Right renal pelvis (tissue), 4 donors: ENCODE data around the gene JAK1. TPM values are rescaled to one million over a fixed set of nuclear protein-coding genes. Genes with fewer than 3 reads are reported as not detected.
A peak's percentile ranks its signal among the peaks of the same experiment; 100 is the strongest.
"Not testable (repeated sequence)": the region's sequence is repeated elsewhere in the genome, so short reads cannot be mapped to it uniquely, and the experiment has no call there.

Experiments
- DNase-seq, 4 donors: peaks; one replicate each; pipeline ENCODE4 v3.0.0-alpha.2; 2013; ENCODE audit warnings: low read depth in 4 of 4, low spot score in 3 of 4, missing footprints in 1 of 4
- polyA plus RNA-seq, 4 donors: library from polyadenylated mRNA; unstranded; fragments of 120-200 nt; gene quantifications; one replicate each; pipeline ENCODE4 v1.2.1, GENCODE V29; 2013; ENCODE audit not compliant: insufficient read length in 4 of 4

Gene JAK1
- polyA plus RNA-seq, 4 donors, result 95.2 to 118 (median 113) TPM

DNA sequence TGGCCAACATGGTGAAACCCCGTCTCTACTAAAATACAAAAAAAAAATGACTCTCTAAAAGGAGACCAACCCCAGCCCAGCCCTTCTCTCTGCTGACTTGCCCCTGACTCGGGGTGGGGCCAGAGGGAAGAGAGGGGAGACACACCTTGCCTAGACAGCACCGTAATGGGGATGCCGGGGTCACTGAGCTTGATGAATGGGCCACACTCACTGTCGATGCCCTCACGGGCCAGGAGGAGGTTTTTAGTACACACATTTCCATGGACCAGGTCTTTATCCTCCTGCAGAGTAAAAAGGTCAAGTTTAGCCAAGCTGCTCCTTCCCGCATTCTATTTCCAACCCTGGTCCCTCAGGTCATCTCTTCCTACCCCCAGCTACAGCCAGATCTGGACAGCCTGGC is 121.7 kb downstream of the JAK1 start:
- DNase-seq, result no peak

DNA sequence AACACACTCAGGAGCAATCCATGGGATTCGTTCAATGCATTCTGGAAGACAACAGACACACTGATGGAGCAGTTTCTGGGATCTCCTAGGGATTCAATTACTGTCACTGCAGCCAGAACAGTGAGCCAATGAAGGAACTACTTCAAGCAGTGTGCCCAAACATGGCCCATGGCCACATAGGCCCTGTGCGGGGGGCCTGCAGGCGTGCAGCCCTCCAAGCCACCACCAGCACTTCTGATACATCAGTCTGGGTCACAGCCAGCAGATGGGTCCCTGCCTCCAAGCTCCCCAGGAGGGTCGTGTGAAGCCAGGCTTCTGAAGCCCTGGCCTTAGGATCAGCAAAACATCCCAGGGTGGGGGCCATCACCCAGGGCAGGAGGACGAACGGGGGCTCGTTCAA is 122.2 kb downstream of the JAK1 start:
- DNase-seq, result no peak

DNA sequence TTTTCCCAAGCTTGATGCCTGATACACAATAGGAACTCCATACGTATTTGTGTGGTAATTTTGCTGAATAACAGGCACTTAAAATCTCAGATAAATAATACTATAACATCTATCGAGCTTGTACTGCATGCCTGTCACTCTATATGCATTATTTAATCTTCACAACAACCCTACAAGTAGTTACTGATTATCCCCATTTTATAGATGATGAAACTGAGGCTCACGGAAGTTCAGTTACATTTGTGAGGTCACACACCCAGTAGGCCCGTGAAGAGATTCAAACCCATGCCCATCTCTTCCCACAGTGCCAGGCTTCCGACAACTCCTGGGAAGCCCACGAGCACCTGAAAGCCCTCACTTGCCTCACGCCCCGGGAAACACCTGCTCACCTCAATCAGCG is 122.7 kb downstream of the JAK1 start:
- no peak for DNase-seq

DNA sequence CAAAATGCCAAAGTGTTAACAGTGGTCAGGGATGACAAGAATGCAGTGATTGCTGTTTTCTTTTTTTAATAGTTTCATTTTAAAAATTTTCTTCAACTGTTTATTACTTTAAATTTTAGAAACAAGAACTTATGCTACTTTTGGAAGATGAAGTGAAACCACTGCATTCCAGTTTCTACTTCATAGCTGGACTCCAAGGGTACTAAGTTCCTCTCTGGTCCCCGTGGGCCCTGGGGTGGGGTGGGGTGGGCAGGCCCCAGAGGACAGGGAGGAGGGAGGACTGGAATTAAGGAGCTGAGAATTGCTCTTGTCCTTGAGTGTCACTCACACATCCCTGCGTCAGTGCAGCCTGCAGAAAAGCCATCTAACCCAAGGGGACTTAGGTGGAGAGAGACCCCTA is 124.1 kb downstream of the JAK1 start:
- DNase-seq, result no peak

DNA sequence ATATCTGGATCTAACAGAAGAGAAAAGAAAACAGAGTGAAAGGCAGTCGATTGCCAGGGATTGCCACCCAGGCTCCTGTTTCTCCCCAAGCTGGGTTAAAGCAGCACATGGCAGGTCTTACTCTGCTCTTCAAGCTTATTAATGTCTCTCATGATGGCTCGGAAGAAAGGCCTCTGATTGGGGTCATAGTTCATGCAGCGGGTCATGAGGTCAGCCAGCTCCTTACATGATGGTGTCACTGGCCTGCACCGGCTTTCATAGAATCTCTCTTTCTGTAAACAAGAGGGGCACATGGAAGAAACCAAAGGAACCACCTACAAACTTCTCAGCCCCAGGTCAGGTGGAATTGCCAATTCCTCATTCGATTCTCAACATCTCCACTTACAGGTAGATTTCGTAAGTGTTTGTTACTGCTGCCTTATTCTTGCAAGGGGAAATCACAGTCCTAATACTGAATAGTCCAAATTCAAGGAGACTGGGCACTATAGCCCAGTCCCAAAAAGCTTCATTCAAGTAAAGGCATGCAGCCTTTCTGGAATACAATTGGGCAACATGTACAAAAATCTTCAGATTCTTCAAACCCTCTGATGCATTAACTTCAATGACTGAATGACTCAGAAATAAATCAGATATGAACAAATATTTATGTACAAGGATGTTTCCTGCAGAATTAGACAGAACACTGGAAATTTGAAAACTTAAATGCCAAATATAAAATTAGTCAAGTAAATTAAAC is 124.9 kb downstream of the JAK1 start:
- DNase-seq, result no peak

DNA sequence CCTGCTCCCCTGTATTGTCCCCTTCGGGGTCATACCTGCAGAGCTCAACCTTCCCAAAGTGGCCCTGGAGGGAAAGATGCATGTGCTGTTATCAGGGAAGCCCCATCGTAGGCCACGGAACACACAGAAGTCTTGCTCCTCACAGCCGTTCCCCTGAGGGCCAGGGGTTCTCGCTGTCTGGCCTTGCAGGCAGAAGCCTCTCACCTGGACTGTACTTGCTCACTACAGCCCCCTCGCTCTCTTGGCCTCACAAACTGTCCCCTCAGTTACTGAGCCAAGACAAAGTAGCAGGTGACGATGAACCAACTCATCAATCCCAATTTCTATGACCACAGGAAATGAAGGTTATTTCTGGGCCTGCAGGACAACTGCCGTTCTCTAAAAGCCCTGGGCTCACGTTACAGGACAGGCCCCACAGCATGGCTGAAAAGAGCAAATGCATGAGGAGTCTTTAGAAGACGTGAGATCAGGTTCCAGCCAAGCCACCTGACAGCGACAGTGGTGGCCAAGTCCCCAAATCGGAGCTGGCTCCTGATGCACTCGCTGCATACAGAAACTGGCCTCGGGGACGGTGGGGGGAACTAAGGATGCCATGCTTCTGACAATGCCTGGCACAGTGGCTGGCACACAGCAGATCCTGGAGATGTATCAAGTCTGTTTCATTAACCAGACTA is 126.5 kb downstream of the JAK1 start:
- no peak for DNase-seq

DNA sequence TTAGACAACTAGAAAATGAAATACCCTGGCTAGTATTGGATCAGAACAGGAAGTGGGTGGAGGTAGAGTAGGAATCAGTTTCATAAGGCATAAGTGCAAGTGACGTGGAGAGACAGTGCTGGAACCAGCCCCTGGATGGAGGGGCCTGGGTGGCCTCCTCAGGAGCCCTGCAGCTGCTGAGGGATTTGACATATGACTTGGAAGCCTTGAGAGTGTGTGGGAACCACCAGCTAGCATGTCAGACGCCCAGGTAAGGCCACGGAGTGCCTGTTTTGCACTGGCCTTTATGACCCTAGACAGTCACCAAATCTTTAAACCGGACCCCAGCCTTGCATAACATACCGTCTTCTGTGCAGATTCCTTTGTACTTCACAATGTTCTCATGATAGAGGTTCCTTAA is 127.1 kb downstream of the JAK1 start:
- no peak for DNase-seq

DNA sequence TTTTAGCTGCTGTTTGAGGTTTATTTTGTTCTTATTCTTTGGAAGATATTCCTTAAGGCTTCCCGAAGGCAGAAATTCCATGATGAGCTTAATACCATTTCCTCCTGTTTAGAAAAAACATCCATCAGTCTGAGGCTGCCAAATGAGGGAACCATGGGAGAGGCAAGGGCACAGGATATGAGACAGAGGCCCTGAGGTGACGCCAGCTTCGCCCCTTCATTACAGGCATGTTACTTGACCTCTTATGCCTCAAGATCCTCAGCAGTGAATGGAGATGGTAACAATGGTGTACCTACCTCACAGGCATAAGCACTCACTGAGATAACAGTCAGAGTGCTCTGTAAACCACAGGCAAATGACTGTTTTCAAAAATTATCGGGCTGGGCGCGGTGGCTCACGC is 127.9 kb downstream of the JAK1 start:
- no peak for DNase-seq

DNA sequence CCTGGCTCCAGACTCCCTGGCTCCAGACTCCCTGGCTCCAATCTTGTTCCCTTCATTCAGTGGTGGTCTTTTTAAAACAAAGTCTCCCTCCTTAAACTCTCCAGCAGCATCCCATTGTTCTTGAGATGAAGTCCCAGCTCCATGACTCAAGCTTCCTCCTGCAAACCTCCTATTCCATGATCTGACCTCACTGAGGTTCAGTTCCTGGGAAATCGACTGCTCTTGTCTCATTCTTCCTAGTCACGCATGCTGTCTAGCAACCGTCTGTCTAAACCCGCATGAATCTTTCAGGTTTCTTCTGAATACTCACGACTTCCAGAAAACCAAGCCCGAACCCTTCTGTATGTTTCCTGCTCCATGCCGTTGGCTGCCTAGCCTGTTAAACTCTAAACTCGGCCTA is 129.5 kb downstream of the JAK1 start:
- DNase-seq, result no peak

DNA sequence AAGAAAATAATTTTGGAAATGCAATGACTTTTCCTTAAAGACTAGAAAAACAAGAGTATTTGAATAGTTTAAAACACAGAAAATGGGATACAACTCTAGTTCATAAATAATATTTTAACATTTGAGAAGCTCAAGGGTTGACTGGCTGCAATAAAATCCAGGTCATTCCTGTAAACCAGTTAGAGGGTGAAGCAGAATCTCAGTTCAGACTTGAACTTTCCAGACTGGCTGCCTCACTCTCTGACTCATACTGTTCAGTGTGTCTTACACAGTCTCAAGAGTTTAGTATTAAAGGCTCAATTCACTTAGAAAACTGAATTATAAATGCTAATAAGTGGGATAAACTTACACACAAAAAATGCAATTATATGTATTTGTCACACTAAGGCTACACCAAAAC is 131.6 kb downstream of the JAK1 start:
- no peak for DNase-seq

DNA sequence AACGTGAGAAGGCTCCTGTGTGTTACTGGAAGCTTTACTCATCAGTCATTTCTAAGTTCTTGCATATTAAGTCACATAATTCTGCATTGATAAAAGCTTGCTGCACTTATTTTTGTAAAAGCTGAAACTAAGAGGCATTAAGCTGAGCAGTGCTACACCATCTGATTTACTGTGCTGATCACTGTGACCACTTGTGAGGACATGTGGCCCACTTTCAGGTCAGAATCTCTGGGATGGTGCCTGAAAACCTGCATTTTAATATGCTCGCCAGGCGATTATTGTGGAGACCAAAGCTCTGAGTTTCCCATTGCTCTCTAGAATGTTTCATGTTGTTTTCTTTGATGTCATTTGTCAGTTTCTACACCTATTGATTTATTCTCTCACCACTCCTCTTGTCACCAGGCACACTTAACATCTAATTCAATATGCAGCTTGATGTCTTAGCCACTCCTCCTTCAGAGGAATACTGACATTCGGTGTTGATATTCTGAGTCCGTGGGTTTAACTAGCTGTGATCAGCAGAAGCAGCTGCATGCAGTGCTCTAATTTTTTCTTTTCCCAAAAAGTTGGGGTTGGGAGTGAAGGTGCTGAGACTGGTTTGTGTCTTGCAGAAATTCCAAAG is 136.2 kb downstream of the JAK1 start:
- no peak for DNase-seq

DNA sequence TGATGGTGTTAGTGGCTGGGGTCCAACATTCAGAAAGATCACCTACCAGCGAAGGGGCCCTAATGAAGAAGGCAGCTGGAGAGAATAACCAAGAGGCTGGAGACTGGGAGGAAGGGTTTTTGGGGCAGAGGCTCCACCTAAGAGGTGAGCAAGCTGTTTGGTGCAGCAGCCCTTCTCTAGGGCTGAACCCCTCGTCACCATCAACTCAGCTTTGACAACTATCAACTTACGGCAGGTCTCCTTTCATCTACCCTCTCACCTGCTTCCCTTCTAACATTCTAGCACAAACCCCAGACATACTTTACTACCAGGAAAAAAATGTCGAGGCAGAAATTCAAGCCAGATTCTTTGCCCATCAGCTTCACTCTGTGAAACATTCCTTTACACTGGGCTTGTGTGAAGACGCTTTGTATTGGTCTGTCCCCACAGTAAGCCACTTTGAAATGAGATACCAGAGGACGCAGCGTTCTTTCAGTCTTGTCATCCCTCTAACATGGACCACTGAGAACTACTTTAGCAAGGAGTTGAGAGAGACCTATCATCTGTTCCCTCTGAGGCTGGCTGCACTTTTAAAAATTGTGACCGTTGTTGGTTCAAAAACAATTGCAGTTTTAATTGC is 136.8 kb downstream of the JAK1 start:
- no peak for DNase-seq

DNA sequence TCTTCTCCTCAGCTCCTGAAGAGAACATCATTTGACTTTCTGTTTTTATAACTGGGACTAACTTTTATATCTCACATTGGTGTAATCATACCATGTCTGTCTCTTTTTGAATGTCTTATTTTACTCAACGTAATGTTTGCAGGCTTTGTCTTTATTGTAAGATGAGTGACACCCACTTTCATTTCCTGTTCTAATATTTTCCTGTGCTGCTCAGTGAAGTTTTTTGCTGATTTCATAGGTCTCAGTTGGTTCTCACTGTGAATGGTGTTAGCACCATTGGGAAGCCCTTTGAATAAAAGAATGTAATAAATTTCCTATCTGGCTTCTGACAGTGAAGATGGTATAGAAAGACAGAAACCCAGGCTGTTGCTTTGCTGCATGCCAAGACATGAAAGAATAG is 137.5 kb downstream of the JAK1 start:
- DNase-seq, result no peak

DNA sequence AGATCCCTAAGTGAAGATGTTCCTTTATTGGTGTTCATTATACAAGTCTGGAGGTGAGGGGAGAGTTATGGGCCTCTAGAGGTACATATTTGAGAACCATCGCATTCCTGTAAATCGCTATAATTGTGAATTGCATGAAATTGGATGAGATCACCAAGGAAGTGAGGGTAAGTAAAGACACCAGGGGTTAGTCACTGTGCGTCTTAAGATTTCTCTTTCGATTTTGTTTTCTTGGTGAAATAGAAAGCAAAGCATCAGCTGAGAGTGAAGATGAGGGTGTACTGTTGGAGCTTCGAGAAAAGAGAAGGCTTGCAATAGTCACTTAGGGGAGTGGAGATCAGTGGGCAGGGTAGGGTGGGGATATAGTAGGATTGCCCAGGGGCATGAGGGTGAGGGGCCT is 139.4 kb downstream of the JAK1 start:
- no peak for DNase-seq

DNA sequence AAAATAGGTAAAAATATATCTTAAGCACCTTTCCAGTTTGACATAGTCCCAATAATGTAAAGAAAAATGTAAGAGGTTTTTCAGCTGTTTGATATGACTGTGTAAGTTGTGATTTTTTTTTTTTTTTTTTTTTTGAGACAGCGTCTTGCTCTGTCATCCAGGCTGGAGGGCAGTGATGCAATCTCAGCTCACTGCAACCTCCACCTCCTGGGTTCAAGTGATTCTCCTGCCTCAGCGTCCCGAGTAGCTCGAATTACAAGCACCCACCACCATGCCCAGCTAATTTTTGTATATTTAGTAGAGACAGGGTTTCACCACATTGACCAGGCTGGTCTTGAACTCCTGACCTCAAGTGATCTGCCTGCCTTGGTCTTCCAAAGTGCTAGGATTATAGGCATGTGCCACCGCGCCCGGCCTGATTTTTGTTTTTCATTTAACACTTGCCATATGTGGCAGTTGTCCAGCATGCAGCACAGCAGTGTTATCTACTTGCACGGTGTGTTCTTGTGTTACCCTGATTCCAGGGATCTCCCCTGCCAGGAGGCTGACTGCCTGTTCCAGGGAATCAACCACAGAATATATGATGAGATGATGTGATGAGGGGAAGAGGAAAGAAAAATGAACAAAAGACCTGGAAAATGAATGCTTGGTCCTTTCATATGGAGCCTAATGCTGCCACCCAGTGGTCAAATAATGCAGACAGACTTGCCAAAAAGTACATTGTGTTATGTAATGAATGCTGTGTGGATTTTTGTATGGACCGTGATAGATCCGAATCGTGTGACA is 142.5 kb downstream of the JAK1 start:
- DNase-seq, result peak; percentile 62 to 79 (median 70)

DNA sequence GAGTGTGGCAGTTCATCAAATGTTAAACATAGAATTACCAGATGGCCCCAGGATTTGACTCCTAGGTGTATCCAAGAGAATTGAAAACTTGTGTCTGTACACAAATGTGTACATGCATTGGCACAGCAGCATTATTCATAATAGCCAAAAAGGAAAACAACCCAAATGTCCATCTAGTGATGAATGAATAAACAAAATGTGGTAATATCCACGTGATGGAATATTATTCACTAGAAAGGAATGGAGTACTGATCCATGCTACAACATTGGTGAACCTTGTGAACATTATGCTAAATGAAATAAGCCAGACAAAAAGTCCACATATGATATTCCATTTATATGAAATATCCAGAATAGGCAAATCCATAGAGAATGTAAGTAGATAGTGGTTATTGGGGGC is 143.7 kb downstream of the JAK1 start:
- no peak for DNase-seq

DNA sequence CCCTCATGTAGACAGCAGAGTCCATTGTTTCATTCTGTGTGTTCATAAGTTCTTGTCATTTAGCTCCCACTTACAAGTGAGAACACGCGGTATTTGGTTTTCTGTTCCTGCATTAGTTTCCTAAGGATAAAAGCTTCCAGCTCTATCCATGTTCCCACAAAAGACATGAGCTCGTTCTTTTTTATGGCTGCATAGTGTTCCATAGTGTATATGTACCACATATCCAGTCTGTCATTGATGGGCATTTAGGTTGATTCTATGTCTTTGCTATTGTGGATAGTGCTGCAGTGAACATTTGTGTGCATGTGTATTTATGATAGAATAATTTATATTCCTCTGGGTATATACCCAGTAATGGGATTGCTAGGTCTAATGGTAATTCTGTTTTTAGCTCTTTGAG is 145.8 kb downstream of the JAK1 start:
- not testable (repeated sequence) for DNase-seq

DNA sequence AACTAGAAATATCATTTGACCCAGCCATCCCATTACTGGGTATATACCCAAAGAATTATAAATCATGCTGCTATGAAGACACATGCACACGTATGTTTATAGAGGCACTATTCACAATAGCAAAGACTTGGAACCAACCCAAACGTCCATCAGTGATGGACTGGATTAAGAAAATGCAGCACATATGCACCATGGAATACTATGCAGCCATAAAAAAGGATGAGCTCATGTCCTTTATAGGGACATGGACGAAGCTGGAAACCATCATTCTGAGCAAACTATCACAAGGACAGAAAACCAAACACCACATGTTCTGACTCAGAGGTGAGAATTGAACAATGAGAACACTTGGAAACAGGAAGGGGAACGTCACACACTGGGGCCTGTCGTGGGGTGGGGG is 149.0 kb downstream of the JAK1 start:
- DNase-seq, result not testable (repeated sequence)

DNA sequence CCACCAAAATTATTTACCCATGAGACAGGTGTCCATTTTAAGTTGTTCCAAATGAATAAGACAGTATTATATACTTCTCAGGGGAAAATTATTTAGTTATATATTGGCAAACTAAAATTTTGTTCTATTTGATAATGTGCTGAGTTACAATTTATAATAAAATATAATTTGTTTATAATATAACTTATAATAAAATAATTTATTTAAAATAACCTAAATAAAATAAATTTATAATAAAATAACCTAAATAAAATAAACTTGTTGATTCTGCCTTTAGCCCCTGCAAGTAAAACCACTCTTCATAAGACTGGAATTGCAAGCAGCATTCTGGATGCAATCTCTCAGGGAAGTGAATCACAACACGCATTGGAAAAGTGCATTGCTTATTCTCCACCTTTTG is 151.9 kb downstream of the JAK1 start:
- DNase-seq, result no peak

DNA sequence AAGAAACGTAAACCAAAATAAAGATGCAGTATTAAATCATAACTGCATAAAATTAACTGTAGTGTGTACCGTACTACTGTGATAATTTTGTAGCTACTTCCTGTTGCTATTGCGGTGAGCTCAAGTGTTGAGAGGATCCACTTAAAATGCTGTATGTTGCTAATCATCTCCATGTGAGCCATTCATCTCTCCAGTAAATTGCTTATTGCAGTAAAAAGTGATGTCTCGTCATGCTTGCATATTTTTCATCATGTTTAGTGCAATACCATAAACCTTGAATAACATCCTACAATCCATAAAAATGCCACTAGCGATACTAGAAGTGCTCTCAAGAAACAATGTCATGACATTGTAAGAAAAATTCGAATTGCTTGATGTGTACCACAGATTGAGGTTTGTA is 155.2 kb downstream of the JAK1 start:
- no peak for DNase-seq

DNA sequence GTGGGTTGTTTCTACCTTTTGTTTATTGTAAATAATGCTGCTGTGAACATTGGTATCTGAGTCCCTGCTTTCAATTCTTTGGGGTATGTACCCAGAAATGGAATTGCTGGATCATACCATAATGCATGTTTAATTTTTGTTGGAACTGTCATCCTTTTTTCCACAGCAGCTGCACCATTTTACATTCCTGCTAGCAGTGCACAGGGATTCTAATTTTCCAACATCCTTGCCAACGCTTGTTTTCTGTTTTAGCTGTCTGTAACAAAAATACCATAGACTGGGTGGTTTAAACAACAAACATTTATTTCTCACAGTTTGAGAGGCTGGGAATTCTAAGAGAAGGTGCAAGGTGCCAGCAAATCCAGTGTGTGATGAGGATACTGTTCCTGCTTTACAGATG is 156.3 kb downstream of the JAK1 start:
- DNase-seq, result no peak
